Measurements from ENCODE around the gene PRKCB.

GRCh38 chr16:24206926-24207325 is 371.1 kb downstream of the PRKCB start:
- TF ChIP-seq CTCF (conservative IDR thresholded peaks at IDR 0.05 in 1 of 2, IDR thresholded peaks at IDR 0.05 in 1 of 2; ENCODE audit: low read depth in 1 of 2, low read length in 2 of 2) (no peak), EZH2 (IDR thresholded peaks at IDR 0.05; ENCODE audit: low read length, missing control alignments) (no peak)
